Measurements from ENCODE around the gene ENTREP3.
"Not testable (repeated sequence)": the region's sequence is repeated elsewhere in the genome, so short reads cannot be mapped to it uniquely, and the experiment has no call there.

- TF ChIP-seq REST (IDR thresholded peaks at IDR 0.05; ENCODE audit: insufficient replicate concordance, low read depth); CTCF (IDR thresholded peaks at IDR 0.05; ENCODE audit: insufficient read depth, low read length): not testable (repeated sequence)
Measured at GRCh38 chr1:155231302-155231701, 24.0 kb downstream of the ENTREP3 start.
